ENCODE measurements around the gene NSFL1C.

DNA sequence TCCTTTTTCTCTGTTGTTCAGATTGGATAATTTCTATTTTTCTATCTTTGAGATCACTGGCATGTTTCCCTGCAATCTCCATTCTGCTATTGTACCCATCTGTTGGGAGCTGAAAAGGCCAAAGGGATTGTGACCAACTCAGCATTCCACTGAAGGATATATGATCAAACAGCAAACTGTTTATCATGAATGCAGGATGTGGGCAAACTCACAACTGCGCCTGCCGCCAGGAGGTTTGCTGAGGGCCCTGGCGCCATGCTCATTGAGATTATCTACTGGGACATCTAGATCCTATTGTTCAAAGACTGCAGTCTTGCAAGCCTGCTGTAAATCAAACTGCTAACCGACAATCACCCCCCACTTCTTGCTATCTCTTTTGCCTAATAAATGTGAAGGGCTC, 69.9 kb downstream of the NSFL1C start:
- TF ChIP-seq EP300 (IDR thresholded peaks at IDR 0.05) (peak in 1 of 4 donors; percentile 62), POLR2A (IDR thresholded peaks at IDR 0.05) (no peak)

Data from upper lobe of left lung (tissue), 4 donors.